Activated CD4-positive, alpha-beta T cell treated with anti-CD3 and anti-CD28 coated beads, Interleukin-10, Interleukin-2, amounts not matched to agents 100 ng/mL and 50 ng/mL, durations not matched to agents 16 hours and 8 hours (primary cell): Measurements from ENCODE around the gene CDC5L.
A peak's percentile ranks its signal among the peaks of the same experiment; 100 is the strongest.

Experiments
- DNase-seq: peaks from one replicate; pipeline ENCODE4 v3.0.0-alpha.2; 2020

The CDC5L gene

GRCh38 chr6:44375071-44375470, 12.4 kb upstream of the CDC5L start:
- no peak for DNase-seq

- DNase-seq, result no peak
Observed at GRCh38 chr6:44377484-44377883, 10.0 kb upstream of the CDC5L start.

- no peak for DNase-seq
Observed at GRCh38 chr6:44377971-44378370, 9.5 kb upstream of the CDC5L start.

- DNase-seq, result no peak
Observed at GRCh38 chr6:44381739-44382138, 5.8 kb upstream of the CDC5L start.

GRCh38 chr6:44386364-44386928, 1.1 kb upstream of the CDC5L start:
- DNase-seq, result no peak

- DNase-seq, result no peak
Observed at GRCh38 chr6:44386929-44387345, 569 bp upstream of the CDC5L start.

- DNase-seq, result peak; percentile 21
Observed at GRCh38 chr6:44388135-44388487, 605 bp downstream of the CDC5L start.

GRCh38 chr6:44388887-44389286, 1.4 kb downstream of the CDC5L start:
- DNase-seq, result no peak

- DNase-seq, result no peak
Observed at GRCh38 chr6:44390158-44390683, 2.7 kb downstream of the CDC5L start.

GRCh38 chr6:44395501-44395900, 8.0 kb downstream of the CDC5L start:
- no peak for DNase-seq

GRCh38 chr6:44396968-44397367, 9.5 kb downstream of the CDC5L start:
- DNase-seq, result no peak

GRCh38 chr6:44397424-44398164, 10.1 kb downstream of the CDC5L start:
- DNase-seq, result no peak

- peak; percentile 42 for DNase-seq
Observed at GRCh38 chr6:44399991-44400390, 12.5 kb downstream of the CDC5L start.

GRCh38 chr6:44400572-44400971, 13.1 kb downstream of the CDC5L start:
- DNase-seq, result no peak

- no peak for DNase-seq
Observed at GRCh38 chr6:44401138-44401537, 13.6 kb downstream of the CDC5L start.

- DNase-seq, result no peak
Observed at GRCh38 chr6:44404022-44404714, 16.7 kb downstream of the CDC5L start.

GRCh38 chr6:44404715-44405099, 17.2 kb downstream of the CDC5L start:
- no peak for DNase-seq

GRCh38 chr6:44407951-44408670, 20.6 kb downstream of the CDC5L start:
- peak; percentile 14 for DNase-seq

GRCh38 chr6:44409207-44409794, 21.8 kb downstream of the CDC5L start:
- peak; percentile 26 for DNase-seq

GRCh38 chr6:44410363-44410762, 22.9 kb downstream of the CDC5L start:
- no peak for DNase-seq

- no peak for DNase-seq
Observed at GRCh38 chr6:44411141-44411540, 23.6 kb downstream of the CDC5L start.

- DNase-seq, result no peak
Observed at GRCh38 chr6:44415449-44415848, 27.9 kb downstream of the CDC5L start.
